PC-9 (cell line): ENCODE measurements around the gene ZNF385B.
A peak's percentile ranks its signal among the peaks of the same experiment; 100 is the strongest.

Experiments
- EZH2 ChIP-seq: fragments of 200-600 bp; sonication (generic); IDR thresholded peaks from 2 replicates; pipeline ENCODE4 v1.8.0; 2017; ENCODE audit warnings: antibody characterized with exemption, low read depth
- TF ChIP-seq, protein P1 (sequence below): fragments of 200-600 bp; sonication (generic); conservative IDR thresholded peaks from 2 replicates; pipeline ENCODE4 v1.6.1; 2017; ENCODE audit warnings: mixed run types, antibody characterized with exemption, mild to moderate bottlenecking, moderate library complexity

DNA sequence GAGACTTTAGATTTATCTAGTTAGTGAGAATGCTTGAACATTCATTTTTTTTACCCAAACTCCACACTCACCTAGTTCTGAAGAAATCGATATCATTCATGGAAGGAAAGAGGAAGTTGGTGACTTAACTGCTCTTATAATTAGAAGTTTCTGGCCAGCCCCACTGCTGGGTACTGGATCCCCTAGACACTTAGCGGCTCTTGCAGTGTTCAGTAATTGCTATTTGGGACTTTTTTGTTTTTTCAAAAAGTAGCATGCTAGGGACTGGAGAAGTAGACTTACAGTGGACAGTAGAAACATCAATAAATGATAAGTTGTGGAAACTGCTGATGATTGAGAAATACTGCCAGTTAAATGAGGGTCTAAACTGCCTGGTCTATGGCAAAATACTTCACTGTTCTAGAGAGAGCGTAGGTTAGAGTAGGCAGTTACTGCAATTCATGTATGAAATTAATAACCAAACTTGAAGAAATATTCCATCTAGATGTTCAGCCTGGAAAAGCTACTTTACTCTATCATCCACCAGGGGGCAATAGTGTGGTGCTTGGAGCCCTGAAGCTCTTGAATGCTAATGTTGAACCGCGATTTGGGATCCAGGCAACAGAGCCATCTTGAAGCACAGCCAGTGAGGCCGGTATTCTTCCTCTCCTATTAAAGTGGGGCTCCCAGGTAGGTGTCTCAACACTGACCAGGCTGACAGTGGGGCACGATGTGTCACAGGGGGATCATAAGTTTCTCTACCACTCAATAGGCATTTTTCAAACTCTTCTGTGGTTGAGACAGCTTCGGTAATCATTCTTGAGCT, 450.7 kb downstream of the ZNF385B start:
- TF ChIP-seq, protein P1, sequence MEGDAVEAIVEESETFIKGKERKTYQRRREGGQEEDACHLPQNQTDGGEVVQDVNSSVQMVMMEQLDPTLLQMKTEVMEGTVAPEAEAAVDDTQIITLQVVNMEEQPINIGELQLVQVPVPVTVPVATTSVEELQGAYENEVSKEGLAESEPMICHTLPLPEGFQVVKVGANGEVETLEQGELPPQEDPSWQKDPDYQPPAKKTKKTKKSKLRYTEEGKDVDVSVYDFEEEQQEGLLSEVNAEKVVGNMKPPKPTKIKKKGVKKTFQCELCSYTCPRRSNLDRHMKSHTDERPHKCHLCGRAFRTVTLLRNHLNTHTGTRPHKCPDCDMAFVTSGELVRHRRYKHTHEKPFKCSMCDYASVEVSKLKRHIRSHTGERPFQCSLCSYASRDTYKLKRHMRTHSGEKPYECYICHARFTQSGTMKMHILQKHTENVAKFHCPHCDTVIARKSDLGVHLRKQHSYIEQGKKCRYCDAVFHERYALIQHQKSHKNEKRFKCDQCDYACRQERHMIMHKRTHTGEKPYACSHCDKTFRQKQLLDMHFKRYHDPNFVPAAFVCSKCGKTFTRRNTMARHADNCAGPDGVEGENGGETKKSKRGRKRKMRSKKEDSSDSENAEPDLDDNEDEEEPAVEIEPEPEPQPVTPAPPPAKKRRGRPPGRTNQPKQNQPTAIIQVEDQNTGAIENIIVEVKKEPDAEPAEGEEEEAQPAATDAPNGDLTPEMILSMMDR: peak; percentile 82
- TF ChIP-seq EZH2: no peak
